ENCODE data around the gene PCDHA8. TPM values are rescaled to one million over a fixed set of nuclear protein-coding genes. Genes with fewer than 3 reads are reported as not detected.
"Not testable (repeated sequence)": the region's sequence is repeated elsewhere in the genome, so short reads cannot be mapped to it uniquely, and the experiment has no call there.

Gene PCDHA8
- total RNA-seq, 1 donor from 2014 or later = not detected

DNA sequence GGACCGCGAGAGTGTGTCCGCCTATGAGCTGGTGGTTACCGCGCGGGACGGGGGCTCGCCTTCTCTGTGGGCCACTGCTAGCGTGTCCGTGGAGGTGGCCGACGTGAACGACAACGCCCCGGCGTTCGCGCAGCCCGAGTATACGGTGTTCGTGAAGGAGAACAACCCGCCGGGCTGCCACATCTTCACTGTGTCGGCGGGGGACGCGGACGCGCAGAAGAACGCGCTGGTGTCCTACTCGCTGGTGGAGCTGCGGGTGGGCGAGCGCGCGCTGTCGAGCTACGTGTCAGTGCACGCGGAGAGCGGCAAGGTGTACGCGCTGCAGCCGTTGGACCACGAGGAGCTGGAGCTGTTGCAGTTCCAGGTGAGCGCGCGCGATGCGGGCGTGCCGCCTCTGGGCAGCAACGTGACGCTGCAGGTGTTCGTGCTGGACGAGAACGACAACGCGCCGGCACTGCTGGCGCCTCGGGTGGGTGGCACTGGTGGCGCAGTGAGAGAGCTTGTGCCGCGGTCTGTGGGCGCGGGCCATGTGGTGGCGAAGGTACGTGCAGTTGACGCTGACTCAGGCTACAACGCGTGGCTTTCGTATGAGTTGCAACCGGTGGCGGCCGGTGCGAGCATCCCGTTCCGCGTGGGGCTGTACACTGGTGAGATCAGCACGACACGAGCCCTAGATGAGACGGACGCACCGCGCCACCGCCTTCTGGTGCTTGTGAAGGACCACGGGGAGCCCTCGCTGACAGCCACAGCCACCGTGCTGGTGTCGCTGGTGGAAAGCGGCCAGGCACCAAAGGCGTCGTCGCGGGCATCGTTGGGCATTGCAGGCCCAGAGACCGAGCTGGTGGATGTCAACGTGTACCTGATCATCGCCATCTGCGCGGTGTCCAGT lies 5.1 kb upstream of the PCDHA8 start:
- H3K27me3 Mint-ChIP-seq (ENCODE audit: insufficient read depth) = no peaks in the 10 kb centered on the region
- H3K4me1 Mint-ChIP-seq (ENCODE audit: low read depth) = no peaks in the 10 kb centered on the region
- no peak overlapping the region for H3K27ac Mint-ChIP-seq
- H3K9me3 Mint-ChIP-seq = peaks cover 29% of the 10 kb centered on the region
- intact Hi-C loops (cut with micrococcal nuclease) = no loop called here
- no peak for DNase-seq (ENCODE audit: low spot score)
- H3K4me3 Mint-ChIP-seq = no peak overlapping the region
- H3K36me3 Mint-ChIP-seq (ENCODE audit: low read depth) = no peaks in the 10 kb centered on the region

DNA sequence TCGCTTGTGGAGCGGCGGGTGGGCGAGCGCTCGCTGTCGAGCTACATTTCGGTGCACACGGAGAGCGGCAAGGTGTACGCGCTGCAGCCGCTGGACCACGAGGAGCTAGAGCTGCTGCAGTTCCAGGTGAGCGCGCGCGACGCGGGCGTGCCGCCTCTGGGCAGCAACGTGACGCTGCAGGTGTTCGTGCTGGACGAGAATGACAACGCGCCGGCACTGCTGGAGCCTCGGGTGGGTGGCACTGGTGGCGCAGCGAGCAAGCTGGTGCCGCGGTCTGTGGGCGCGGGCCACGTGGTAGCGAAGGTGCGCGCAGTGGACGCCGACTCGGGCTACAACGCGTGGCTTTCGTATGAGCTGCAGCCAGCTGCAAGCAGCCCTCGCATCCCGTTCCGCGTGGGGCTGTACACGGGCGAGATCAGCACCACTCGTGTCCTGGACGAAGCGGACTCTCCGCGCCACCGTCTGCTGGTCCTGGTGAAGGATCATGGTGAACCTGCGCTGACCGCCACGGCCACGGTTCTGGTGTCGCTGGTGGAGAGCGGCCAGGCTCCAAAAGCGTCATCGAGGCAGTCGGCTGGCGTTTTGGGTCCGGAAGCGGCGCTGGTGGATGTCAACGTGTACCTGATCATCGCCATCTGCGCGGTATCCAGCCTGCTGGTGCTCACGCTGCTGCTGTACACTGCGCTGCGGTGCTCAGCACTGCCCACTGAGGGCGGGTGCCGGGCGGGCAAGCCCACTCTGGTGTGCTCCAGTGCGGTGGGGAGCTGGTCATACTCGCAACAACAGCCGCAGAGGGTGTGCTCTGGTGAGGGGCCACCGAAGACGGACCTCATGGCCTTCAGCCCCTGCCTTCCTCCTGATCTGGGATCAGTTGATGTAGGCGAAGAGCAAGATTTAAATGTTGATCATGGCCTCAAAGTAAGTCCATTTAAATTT lies 2.1 kb downstream of the PCDHA8 start:
- DNase-seq (ENCODE audit: low spot score) = no peak
- no peaks in the 10 kb centered on the region for H3K27me3 Mint-ChIP-seq (ENCODE audit: insufficient read depth)
- peaks cover 33% of the 10 kb centered on the region for H3K9me3 Mint-ChIP-seq
- H3K27ac Mint-ChIP-seq = no peak overlapping the region
- intact Hi-C loops (cut with micrococcal nuclease) = loop anchor here (5.0 to 10.0 kb wide), 2 partner anchors 41 to 572 kb away; partner anchors contain the start of genes PCDHA3, PCDHGA10 and PCDHGB7
- no peak overlapping the region for H3K4me3 Mint-ChIP-seq
- H3K36me3 Mint-ChIP-seq (ENCODE audit: low read depth) = no peaks in the 10 kb centered on the region
- H3K4me1 Mint-ChIP-seq (ENCODE audit: low read depth) = no peaks in the 10 kb centered on the region

DNA sequence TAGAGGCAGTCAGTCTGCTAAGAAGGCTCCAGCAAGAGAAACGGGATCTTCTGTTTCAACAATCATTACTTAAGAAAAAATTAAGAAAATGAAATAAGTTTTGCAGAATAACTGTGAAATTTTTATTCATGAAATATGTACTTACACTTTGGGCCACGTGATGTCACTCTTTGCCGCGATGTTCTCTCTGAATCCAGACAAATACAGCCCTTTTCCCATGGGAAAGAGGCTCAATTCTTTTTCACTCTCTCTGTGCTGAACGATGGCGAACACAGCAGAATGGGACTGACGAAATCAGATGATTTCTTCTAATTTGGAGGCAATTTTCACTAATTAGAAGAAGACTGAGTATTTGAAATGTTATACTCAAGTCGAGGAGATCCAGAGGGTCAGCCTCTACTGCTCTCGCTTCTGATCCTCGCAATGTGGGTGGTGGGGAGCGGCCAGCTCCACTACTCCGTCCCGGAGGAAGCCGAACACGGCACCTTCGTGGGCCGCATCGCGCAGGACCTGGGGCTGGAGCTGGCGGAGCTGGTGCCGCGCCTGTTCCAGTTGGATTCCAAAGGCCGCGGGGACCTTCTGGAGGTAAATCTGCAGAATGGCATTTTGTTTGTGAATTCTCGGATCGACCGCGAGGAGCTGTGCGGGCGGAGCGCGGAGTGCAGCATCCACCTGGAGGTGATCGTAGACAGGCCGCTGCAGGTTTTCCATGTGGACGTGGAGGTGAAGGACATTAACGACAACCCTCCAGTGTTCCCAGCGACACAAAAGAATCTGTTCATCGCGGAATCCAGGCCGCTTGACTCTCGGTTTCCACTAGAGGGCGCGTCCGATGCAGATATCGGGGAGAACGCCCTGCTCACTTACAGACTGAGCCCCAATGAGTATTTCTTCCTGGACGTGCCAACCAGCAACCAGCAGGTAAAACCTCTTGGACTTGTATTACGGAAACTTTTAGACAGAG lies 7.4 kb downstream of the PCDHA8 start, which contains the start of gene PCDHA9:
Gene PCDHA9, plus strand, starts transcription at position 244 of the 964 bp plus-strand sequence. Its CDS starts 114 bp downstream, at position 358.
- H3K4me3 Mint-ChIP-seq; DNase-seq (ENCODE audit: low spot score); H3K36me3 Mint-ChIP-seq (ENCODE audit: low read depth); H3K4me1 Mint-ChIP-seq (ENCODE audit: low read depth); H3K27me3 Mint-ChIP-seq (ENCODE audit: insufficient read depth); H3K27ac Mint-ChIP-seq: not testable (repeated sequence)
- peaks cover 17% of the 10 kb centered on the region for H3K9me3 Mint-ChIP-seq
- intact Hi-C loops (cut with micrococcal nuclease) = loop anchor here (10.0 kb wide), 1 partner anchor 566 kb away; the partner anchor contains the start of genes PCDHGA10 and PCDHGB7

DNA sequence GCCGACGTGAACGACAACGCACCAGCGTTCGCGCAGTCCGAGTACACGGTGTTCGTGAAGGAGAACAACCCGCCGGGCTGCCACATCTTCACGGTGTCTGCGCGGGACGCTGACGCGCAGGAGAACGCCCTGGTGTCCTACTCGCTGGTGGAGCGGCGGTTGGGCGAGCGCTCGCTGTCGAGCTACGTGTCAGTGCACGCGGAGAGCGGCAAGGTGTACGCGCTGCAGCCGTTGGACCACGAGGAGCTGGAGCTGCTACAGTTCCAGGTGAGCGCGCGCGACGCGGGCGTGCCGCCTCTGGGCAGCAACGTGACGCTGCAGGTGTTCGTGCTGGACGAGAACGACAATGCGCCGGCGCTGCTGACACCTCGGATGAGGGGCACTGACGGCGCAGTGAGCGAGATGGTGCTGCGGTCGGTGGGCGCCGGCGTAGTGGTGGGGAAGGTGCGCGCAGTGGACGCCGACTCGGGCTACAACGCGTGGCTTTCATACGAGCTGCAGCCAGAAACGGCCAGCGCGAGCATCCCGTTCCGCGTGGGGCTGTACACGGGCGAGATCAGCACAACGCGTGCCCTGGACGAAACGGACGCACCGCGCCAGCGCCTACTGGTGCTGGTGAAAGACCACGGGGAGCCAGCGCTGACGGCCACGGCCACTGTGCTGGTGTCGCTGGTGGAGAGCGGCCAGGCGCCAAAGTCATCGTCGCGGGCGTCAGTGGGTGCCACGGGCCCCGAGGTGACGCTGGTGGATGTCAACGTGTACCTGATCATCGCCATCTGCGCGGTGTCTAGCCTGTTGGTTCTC lies 9.0 kb downstream of the PCDHA8 start:
- H3K27me3 Mint-ChIP-seq (ENCODE audit: insufficient read depth); H3K4me3 Mint-ChIP-seq; DNase-seq (ENCODE audit: low spot score); H3K36me3 Mint-ChIP-seq (ENCODE audit: low read depth); H3K27ac Mint-ChIP-seq; H3K4me1 Mint-ChIP-seq (ENCODE audit: low read depth): not testable (repeated sequence)
- intact Hi-C loops (cut with micrococcal nuclease) = loop anchor here (10.0 kb wide), 1 partner anchor 565 kb away; the partner anchor contains the start of genes PCDHGA10 and PCDHGB7
- peaks cover 22% of the 10 kb centered on the region for H3K9me3 Mint-ChIP-seq

DNA sequence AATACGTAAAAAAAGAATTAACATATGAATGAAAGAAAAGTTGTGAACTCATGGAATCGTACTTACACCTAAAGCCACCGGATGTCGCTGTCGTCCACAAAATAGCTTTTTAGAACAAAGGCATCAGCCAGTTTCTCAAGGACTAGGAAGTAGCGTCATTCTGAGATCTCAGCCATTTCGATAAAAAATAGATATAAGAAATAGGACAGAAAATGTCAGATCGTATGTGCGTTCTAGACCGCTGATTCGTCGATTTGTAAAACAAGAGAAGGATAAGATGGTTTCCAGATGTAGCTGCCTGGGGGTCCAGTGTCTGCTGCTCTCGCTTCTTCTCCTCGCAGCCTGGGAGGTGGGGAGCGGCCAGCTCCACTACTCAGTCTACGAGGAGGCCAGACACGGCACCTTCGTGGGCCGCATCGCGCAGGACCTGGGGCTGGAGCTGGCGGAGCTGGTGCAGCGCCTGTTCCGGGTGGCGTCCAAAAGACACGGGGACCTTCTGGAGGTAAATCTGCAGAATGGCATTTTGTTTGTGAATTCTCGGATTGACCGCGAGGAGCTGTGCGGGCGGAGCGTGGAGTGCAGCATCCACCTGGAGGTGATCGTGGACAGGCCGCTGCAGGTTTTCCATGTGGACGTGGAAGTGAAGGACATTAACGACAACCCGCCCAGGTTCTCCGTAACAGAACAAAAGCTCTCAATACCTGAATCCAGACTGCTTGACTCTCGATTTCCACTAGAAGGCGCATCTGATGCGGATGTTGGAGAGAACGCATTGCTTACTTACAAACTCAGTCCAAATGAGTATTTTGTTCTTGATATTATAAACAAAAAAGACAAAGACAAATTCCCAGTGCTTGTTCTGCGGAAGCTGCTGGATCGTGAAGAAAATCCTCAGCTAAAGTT lies 15.0 kb downstream of the PCDHA8 start, which contains the start of gene PCDHA10:
Gene PCDHA10, plus strand, starts transcription at position 126 of the 903 bp plus-strand sequence. Its CDS starts 152 bp downstream, at position 278.
- H3K27me3 Mint-ChIP-seq (ENCODE audit: insufficient read depth) = peaks cover 4% of the 10 kb centered on the region
- intact Hi-C loops (cut with micrococcal nuclease) = no loop called here

DNA sequence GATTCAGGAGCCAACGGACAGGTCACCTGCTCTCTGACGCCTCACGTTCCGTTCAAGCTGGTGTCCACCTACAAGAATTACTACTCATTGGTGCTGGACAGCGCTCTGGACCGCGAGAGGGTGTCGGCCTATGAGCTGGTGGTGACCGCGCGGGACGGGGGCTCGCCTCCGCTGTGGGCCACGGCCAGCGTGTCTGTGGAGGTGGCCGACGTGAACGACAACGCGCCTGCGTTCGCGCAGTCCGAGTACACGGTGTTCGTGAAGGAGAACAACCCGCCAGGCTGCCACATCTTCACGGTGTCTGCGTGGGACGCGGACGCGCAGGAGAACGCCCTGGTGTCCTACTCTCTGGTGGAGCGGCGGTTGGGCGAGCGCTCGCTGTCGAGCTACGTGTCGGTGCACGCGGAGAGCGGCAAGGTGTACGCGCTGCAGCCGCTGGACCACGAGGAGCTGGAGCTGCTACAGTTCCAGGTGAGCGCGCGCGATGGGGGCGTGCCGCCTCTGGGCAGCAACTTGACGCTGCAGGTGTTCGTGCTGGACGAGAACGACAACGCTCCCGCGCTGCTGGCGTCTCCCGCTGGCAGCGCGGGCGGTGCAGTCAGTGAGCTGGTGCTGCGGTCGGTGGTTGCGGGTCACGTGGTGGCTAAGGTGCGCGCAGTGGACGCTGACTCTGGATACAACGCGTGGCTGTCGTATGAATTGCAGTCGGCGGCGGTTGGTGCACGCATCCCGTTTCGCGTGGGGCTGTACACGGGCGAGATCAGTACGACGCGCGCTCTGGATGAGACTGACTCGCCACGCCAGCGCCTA lies 16.4 kb downstream of the PCDHA8 start:
- peaks cover 4% of the 10 kb centered on the region for H3K27me3 Mint-ChIP-seq (ENCODE audit: insufficient read depth)

More for the DNA sequence above, 15.0 kb downstream of the PCDHA8 start, which contains the start of gene PCDHA10:
- Mint-ChIP-seq H3K9me3 (peaks cover 29% of the 10 kb centered on the region), H3K36me3 (ENCODE audit: low read depth) (no peaks in the 10 kb centered on the region), H3K4me3 (no peak within 1 kb of the TSS), H3K4me1 (ENCODE audit: low read depth) (no peaks in the 10 kb centered on the region), H3K27ac (no peak within 1 kb of the TSS)
- no peak for DNase-seq (ENCODE audit: low spot score)

DNA sequence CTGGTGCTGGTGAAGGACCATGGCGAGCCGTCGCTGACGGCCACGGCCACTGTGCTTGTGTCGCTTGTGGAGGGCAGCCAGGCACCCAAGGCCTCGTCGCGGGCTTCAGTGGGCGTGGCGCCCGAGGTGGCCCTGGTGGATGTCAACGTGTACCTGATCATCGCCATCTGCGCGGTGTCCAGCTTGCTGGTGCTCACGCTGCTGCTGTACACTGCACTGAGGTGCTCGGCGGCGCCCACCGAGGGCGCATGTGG lies 16.9 kb downstream of the PCDHA8 start:
- no peaks in the 10 kb centered on the region for H3K36me3 Mint-ChIP-seq (ENCODE audit: low read depth)
- no peaks in the 10 kb centered on the region for H3K4me1 Mint-ChIP-seq (ENCODE audit: low read depth)
- no peak for DNase-seq (ENCODE audit: low spot score)
- H3K4me3 Mint-ChIP-seq = no peak overlapping the region
- H3K27ac Mint-ChIP-seq = no peak overlapping the region
- H3K27me3 Mint-ChIP-seq (ENCODE audit: insufficient read depth) = peaks cover 4% of the 10 kb centered on the region
- peaks cover 40% of the 10 kb centered on the region for H3K9me3 Mint-ChIP-seq
- intact Hi-C loops (cut with micrococcal nuclease) = no loop called here

More for the DNA sequence above, 16.4 kb downstream of the PCDHA8 start:
- H3K4me1 Mint-ChIP-seq (ENCODE audit: low read depth) = no peaks in the 10 kb centered on the region
- no peak for DNase-seq (ENCODE audit: low spot score)
- no peaks in the 10 kb centered on the region for H3K36me3 Mint-ChIP-seq (ENCODE audit: low read depth)
- intact Hi-C loops (cut with micrococcal nuclease) = no loop called here
- peaks cover 40% of the 10 kb centered on the region for H3K9me3 Mint-ChIP-seq
- no peak overlapping the region for H3K27ac Mint-ChIP-seq
- no peak overlapping the region for H3K4me3 Mint-ChIP-seq

DNA sequence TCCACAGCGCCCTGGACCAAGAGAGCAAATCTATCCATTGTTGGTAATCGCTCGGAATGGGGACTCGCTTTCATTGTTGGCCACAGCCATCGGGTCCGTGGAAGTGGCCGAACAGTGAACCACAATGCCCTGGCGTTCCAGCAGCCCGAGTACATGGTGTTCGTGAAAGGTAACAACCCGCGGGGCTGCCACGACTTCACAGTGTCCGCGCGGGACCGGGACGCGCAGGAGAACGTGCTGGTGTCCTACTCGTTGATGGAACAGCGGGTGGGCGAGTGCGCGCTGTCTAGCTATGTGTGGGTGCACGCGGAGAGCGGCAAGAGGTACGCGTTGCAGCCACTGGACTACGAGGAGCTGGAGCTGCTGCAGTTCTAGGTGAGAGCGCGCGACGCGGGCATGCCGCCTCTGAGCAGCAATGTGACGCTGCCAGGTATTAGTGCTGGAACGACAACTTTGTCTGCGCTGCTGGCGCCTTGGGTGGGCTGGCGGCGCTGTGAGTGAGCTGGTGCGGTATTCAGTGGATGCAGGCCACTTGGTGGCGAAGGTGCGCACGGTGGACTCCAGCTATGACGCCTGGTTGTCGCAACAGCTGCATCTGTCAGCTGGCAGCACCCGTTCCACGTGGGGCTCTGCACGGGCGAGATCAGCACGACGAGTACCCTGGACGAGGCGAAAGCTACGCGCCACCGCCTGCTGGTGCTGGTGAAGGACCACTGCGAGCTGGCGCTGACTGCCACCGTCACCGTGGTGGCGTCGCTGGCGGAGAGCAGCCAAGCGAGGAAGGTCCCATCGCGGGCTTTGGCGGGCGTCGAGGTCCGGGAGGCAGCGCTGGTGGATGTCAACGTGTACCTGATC lies 21.7 kb downstream of the PCDHA8 start:
- Mint-ChIP-seq H3K4me3 (no peak overlapping the region), H3K9me3 (peaks cover 19% of the 10 kb centered on the region), H3K27me3 (ENCODE audit: insufficient read depth) (no peaks in the 10 kb centered on the region), H3K27ac (no peak overlapping the region), H3K4me1 (ENCODE audit: low read depth) (no peaks in the 10 kb centered on the region), H3K36me3 (ENCODE audit: low read depth) (no peaks in the 10 kb centered on the region)
- DNase-seq (ENCODE audit: low spot score) = no peak
- intact Hi-C loops (cut with micrococcal nuclease) = loop anchor here (10.0 kb wide), 1 partner anchor 372 kb away; no protein-coding TSS in a partner anchor

DNA sequence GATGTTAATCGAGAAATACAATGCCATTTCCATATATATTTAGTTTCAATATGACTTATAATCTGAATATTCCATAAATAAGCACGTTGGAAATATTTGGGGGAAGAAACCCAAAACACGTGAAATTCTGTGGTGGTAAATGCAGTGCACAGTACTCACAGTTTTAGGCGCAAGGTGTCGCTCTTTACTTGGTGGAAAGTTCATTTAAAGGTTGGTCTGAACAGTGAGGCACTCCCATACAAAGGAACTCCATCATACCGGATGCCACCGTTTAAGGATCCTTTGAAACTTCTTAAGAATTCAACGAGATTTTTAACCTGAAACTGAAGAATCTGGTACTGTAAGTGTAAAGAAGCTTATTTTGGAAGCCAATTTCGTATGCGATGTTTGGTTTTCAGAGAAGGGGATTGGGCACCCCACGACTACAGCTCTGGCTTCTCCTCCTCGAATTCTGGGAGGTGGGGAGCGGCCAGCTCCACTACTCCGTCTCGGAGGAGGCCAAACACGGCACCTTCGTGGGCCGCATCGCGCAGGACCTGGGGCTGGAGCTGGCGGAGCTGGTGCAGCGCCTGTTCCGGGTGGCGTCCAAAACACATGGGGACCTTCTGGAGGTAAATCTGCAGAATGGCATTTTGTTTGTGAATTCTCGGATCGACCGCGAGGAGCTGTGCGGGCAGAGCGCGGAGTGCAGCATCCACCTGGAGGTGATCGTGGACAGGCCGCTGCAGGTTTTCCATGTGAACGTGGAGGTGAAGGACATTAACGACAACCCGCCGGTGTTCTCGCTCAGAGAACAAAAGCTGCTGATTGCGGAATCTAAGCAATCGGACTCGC lies 28.0 kb downstream of the PCDHA8 start, which contains the start of gene PCDHA11:
Gene PCDHA11, plus strand, starts transcription at position 237 of the 834 bp plus-strand sequence. Its CDS starts 147 bp downstream, at position 384.
- H3K36me3 Mint-ChIP-seq (ENCODE audit: low read depth) = no peaks in the 10 kb centered on the region
- no peak within 1 kb of the TSS for H3K27ac Mint-ChIP-seq
- DNase-seq (ENCODE audit: low spot score) = no peak
- H3K27me3 Mint-ChIP-seq (ENCODE audit: insufficient read depth) = no peaks in the 10 kb centered on the region
- intact Hi-C loops (cut with micrococcal nuclease) = loop anchor here (10.0 kb wide), 1 partner anchor 366 kb away; no protein-coding TSS in a partner anchor
- H3K4me3 Mint-ChIP-seq = no peak within 1 kb of the TSS
- no peaks in the 10 kb centered on the region for H3K4me1 Mint-ChIP-seq (ENCODE audit: low read depth)
- peaks cover 14% of the 10 kb centered on the region for H3K9me3 Mint-ChIP-seq
